Breast epithelium (tissue), 4 donors: Measurements from ENCODE around the gene PPT2. TPM values are rescaled to one million over a fixed set of nuclear protein-coding genes. Genes with fewer than 3 reads are reported as not detected.
"Not testable (repeated sequence)": the region's sequence is repeated elsewhere in the genome, so short reads cannot be mapped to it uniquely, and the experiment has no call there.

Experiments used
- DNase-seq, 2 donors: peaks; one replicate each; pipeline ENCODE4 v3.0.0-alpha.2; 2019; ENCODE audit warnings: low spot score in 2 of 2
- H3K27ac ChIP-seq, 2 donors: fragments of 200-600 bp; sonication (generic) in 1 of 2; one replicate each; pipeline ENCODE4 v1.5.1; 2016 to 2019; ENCODE audit warnings: mild to moderate bottlenecking in 1 of 2
- H3K27me3 ChIP-seq, 2 donors: fragments of 200-600 bp; sonication (generic) in 1 of 2; one replicate each; pipeline versions ENCODE4 v1.5.1 to v1.6.0; 2017 to 2019; ENCODE audit warnings: control low read depth in 1 of 2, mild to moderate bottlenecking in 1 of 2
- H3K36me3 ChIP-seq: fragments of 200-600 bp; one replicate; pipeline ENCODE4 v1.5.1; 2019
- H3K4me1 ChIP-seq, 2 donors: fragments of 200-600 bp; sonication (generic); one replicate each; pipeline ENCODE4 v1.5.1; 2016 to 2019; ENCODE audit warnings: control low read depth in 1 of 2
- H3K4me3 ChIP-seq, 3 donors: fragments of 200-600 bp; sonication (generic); 1 replicate in 2 of 3; 2 replicates in 1 of 3; pipeline ENCODE4 v1.5.1; 2016 to 2019; ENCODE audit warnings: mild to moderate bottlenecking in 3 of 3, moderate library complexity in 2 of 3
- H3K9me3 ChIP-seq, 2 donors: fragments of 200-600 bp; sonication (generic) in 1 of 2; one replicate each; pipeline ENCODE4 v1.5.1; 2016 to 2019; ENCODE audit warnings: control low read depth in 1 of 2
- POLR2A ChIP-seq: fragments of 450-650 bp; IDR thresholded peaks from one replicate; pipeline ENCODE4 v1.6.1; 2016; ENCODE audit warnings: antibody characterized with exemption, mild to moderate bottlenecking, moderate library complexity
- POLR2AphosphoS5 ChIP-seq, 3 donors: sonication (generic); formaldehyde crosslinking; IDR thresholded peaks; one replicate each; pipeline ENCODE4 v1.6.1; 2017; ENCODE audit warnings: antibody characterized with exemption in 3 of 3
- intact Hi-C: fragments of 100-400 bp; cut with DNase I; formaldehyde crosslinking; loops from one replicate; pipeline ENCODE4 v1.15.1; 2023; ENCODE audit warnings: low total_unique reads
- total RNA-seq, 3 donors: library from RNA; depleted of rRNA; stranded (reverse); fragments of >200 nt; gene quantifications; one replicate each; pipeline ENCODE4 v1.1.0, GENCODE V29; 2016
- TF ChIP-seq, protein P1 (sequence below), 3 donors: fragments of 450-650 bp; IDR thresholded peaks; one replicate each; pipeline ENCODE4 v1.5.1; 2016 to 2017; ENCODE audit warnings: antibody characterized with exemption in 3 of 3, mild to moderate bottlenecking in 3 of 3, moderate library complexity in 3 of 3

The PPT2 gene
- total RNA-seq, 3 donors from 2014 or later = 18.4 to 59.6 (median 28.5) TPM

GRCh38 chr6:32187009-32187709 lies 33.2 kb downstream of the PPT2 start:
- Histone ChIP-seq H3K4me3 (no peak overlapping the region), H3K4me1 (peaks cover 0 to 6% of the 10 kb centered on the region in 2 donors), H3K9me3 (no peaks in the 10 kb centered on the region), H3K36me3 (no peaks in the 10 kb centered on the region), H3K27me3 (no peaks in the 10 kb centered on the region), H3K27ac (peak overlapping the region; percentile 97 to 98)
- TF ChIP-seq, protein P1, sequence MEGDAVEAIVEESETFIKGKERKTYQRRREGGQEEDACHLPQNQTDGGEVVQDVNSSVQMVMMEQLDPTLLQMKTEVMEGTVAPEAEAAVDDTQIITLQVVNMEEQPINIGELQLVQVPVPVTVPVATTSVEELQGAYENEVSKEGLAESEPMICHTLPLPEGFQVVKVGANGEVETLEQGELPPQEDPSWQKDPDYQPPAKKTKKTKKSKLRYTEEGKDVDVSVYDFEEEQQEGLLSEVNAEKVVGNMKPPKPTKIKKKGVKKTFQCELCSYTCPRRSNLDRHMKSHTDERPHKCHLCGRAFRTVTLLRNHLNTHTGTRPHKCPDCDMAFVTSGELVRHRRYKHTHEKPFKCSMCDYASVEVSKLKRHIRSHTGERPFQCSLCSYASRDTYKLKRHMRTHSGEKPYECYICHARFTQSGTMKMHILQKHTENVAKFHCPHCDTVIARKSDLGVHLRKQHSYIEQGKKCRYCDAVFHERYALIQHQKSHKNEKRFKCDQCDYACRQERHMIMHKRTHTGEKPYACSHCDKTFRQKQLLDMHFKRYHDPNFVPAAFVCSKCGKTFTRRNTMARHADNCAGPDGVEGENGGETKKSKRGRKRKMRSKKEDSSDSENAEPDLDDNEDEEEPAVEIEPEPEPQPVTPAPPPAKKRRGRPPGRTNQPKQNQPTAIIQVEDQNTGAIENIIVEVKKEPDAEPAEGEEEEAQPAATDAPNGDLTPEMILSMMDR (IDR thresholded peaks at IDR 0.05) = no peak
- no peak for TF ChIP-seq POLR2AphosphoS5 (IDR thresholded peaks at IDR 0.05)
- no peak for TF ChIP-seq POLR2A
- no peak for DNase-seq
- intact Hi-C loops = no loop called here

GRCh38 chr6:32187725-32188380 lies 33.9 kb downstream of the PPT2 start:
- H3K4me1 ChIP-seq, H3K36me3 ChIP-seq, H3K27me3 ChIP-seq, H3K9me3 ChIP-seq, intact Hi-C loops, DNase-seq: not testable (repeated sequence)
- peak overlapping the region; percentile 97 to 98 for H3K27ac ChIP-seq
- peak overlapping the region in 2 of 3 donors; percentile 74 to 76 for H3K4me3 ChIP-seq

DNA sequence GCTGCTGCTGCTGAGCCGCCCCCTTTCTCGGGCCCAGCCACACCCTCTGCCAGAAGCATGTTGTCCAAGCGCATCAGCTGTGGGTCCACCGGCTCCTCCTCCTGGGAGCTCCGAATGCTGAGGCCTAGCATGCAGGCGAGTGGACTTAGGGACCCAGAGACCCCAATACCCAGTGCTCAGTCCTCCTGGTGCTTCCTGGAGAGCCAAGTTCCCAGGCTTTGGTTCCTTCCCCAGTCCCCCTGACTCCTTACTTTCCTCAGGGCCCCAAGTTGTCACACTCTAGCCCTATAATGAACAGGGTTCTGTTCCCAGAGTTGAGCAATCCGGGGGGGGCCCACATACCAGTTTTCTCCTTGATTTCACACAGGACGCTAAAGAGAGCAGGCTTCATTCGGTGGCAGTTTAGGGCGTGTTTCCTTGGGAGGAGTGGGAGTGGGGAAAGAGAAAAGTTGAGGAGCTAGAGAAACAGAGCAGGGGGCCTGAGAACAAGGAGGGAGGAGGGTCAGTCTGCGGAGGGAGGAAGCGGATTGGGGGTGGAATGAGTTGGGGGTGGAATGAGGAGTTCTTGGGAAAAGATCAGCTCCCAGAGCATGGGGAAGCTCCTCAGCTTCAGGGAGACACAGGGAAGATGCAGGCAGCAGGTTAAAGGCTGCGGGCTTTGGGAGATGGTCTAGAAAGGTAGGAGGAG lies 34.6 kb downstream of the PPT2 start:
- Histone ChIP-seq H3K27me3 (no peaks in the 10 kb centered on the region), H3K36me3 (no peaks in the 10 kb centered on the region), H3K4me1 (peaks cover 0 to 6% of the 10 kb centered on the region in 2 donors), H3K27ac (peak overlapping the region; percentile 97 to 98), H3K9me3 (no peaks in the 10 kb centered on the region), H3K4me3 (peak overlapping the region; percentile 68 to 76 (median 74))
- TF ChIP-seq POLR2A (peak; percentile 9), POLR2AphosphoS5 (IDR thresholded peaks at IDR 0.05) (peak in 1 of 3 donors; percentile 17)
- TF ChIP-seq, protein P1 (IDR thresholded peaks at IDR 0.05) = no peak
- intact Hi-C loops = no loop called here
- DNase-seq = no peak

DNA sequence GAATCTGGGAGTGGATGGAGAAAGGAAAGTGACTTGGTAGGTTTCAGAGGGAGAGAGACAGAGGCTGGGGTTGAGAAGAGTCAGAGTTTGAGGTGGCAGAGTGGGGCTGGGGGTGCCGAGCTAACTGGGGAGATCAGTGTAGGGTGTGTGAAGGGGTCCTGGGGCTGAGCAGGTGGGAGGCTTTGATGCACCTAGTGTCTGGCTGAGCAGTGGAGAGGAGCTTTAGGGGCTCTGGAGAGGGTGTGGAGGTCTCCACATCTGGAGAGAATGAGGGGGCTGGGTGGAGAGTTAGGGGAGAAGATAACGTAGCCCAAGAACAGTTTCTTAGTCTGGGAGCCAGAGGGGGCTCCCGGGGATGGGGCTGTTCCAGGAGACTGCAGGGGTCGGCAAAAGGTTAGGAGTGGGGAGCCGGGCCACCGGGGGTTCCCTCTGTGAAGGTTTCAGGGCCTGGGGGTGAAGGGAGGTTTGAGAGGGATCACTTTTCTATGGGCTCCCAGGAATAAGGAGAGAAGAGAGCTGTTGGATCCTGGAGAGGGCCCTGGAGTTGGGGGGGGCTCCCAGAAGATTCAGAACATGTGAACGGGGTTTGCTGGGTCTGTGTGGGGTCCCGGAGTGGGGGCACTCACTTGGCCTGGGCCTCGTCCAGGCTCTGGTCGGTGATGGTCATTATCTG lies 35.3 kb downstream of the PPT2 start:
- Histone ChIP-seq H3K36me3 (no peaks in the 10 kb centered on the region), H3K4me3 (peak overlapping the region; percentile 68 to 76 (median 74)), H3K27ac (peak overlapping the region; percentile 97 to 98), H3K27me3 (no peaks in the 10 kb centered on the region), H3K9me3 (no peaks in the 10 kb centered on the region), H3K4me1 (peaks cover 0 to 6% of the 10 kb centered on the region in 2 donors)
- TF ChIP-seq, protein P1 (IDR thresholded peaks at IDR 0.05) = no peak
- TF ChIP-seq POLR2A (no peak), POLR2AphosphoS5 (IDR thresholded peaks at IDR 0.05) (no peak)
- intact Hi-C loops = no loop called here
- no peak for DNase-seq

GRCh38 chr6:32189742-32190053 lies 35.8 kb downstream of the PPT2 start:
- H3K27ac ChIP-seq = peak overlapping the region; percentile 97 to 98
- peak overlapping the region; percentile 68 to 76 (median 74) for H3K4me3 ChIP-seq
- no peak for DNase-seq
- H3K9me3 ChIP-seq = no peaks in the 10 kb centered on the region
- H3K36me3 ChIP-seq = no peaks in the 10 kb centered on the region
- H3K4me1 ChIP-seq = peaks cover 0 to 7% of the 10 kb centered on the region in 2 donors
- intact Hi-C loops = no loop called here
- TF ChIP-seq POLR2AphosphoS5 (IDR thresholded peaks at IDR 0.05) = no peak
- TF ChIP-seq, protein P1 (IDR thresholded peaks at IDR 0.05) = no peak
- no peaks in the 10 kb centered on the region for H3K27me3 ChIP-seq
